PC-3 (cell line): ENCODE measurements around the gene FGD5. TPM values are rescaled to one million over a fixed set of nuclear protein-coding genes. Genes with fewer than 3 reads are reported as not detected.

ENCODE experiments used
- ATAC-seq: fragments of 200-7000 bp; cut with Tn5 transposase; 2 replicates; pipeline ENCODE4 v1.9.1; 2020; ENCODE audit warnings: mild to moderate bottlenecking, moderate library complexity
- BruUV-seq: library from RNA; stranded (reverse); fragments of 400-500 nt; replicated peaks from 2 replicates; lab custom pipeline; 2021; lab: Mats Ljungman, UMichigan
- CTCF ChIA-PET: fragments of 300-600 bp; sonication (Branson Sonifier 250); formaldehyde crosslinking; loops from one replicate; lab custom pipeline; 2022; ENCODE audit warnings: antibody characterized with exemption; lab: Charles Lee
- POLR2A ChIA-PET: fragments of 300-600 bp; sonication (Branson Sonifier 250); formaldehyde crosslinking; loops from one replicate; lab custom pipeline; 2022; ENCODE audit warnings: antibody characterized with exemption; ENCODE audit not compliant: unreplicated experiment; lab: Charles Lee
- DNase-seq: peaks from one replicate; pipeline ENCODE4 v3.0.0-alpha.2; 2015
- H2AFZ ChIP-seq: fragments of 300-600 bp; sonication (generic); 2 replicates; pipeline ENCODE4 v1.6.0; 2016; ENCODE audit warnings: antibody characterized with exemption, low read length
- H3F3A ChIP-seq: fragments of 300-600 bp; sonication (generic); one replicate; pipeline ENCODE4 v1.6.0; 2017; ENCODE audit warnings: antibody characterized with exemption, low read length, control low read depth, mild to moderate bottlenecking; ENCODE audit not compliant: unreplicated experiment
- H3K27ac ChIP-seq: fragments of 300-600 bp; sonication (generic); 2 replicates; pipeline ENCODE4 v1.5.1; 2016; ENCODE audit warnings: mild to moderate bottlenecking, low read length
- H3K27me3 ChIP-seq: fragments of 300-600 bp; sonication (generic); 2 replicates; pipeline ENCODE4 v1.6.1; 2016; ENCODE audit warnings: low read length, mixed read lengths
- H3K36me3 ChIP-seq: fragments of 300-600 bp; sonication (generic); 2 replicates; pipeline ENCODE4 v1.6.1; 2016; ENCODE audit warnings: low read depth, mixed run types, low read length, mixed read lengths
- H3K4me1 ChIP-seq: fragments of 300-600 bp; sonication (generic); 2 replicates; pipeline ENCODE4 v1.5.1; 2016; ENCODE audit warnings: low read length; ENCODE audit not compliant: insufficient read depth
- H3K4me2 ChIP-seq: fragments of 300-600 bp; sonication (generic); 2 replicates; pipeline ENCODE4 v1.6.0; 2016; ENCODE audit warnings: low read length
- H3K4me3 ChIP-seq: fragments of 300-600 bp; sonication (generic); 2 replicates; pipeline ENCODE4 v1.5.1; 2016; ENCODE audit warnings: mild to moderate bottlenecking, low read length, mixed read lengths
- H3K79me2 ChIP-seq: fragments of 300-600 bp; sonication (generic); 2 replicates; pipeline ENCODE4 v1.6.1; 2017; ENCODE audit warnings: low read length, mixed read lengths
- H3K9ac ChIP-seq: fragments of 300-600 bp; sonication (generic); 2 replicates; pipeline ENCODE4 v1.6.0; 2016; ENCODE audit warnings: mild to moderate bottlenecking, low read length
- H3K9me2 ChIP-seq: fragments of 300-600 bp; sonication (generic); replicated peaks from 2 replicates; pipeline ENCODE4 v1.6.1; 2016; ENCODE audit warnings: mixed run types, low read length, mixed read lengths
- H3K9me3 ChIP-seq: fragments of 300-600 bp; sonication (generic); 2 replicates; pipeline ENCODE4 v1.6.1; 2016; ENCODE audit warnings: low read length, mixed read lengths
- H4K20me1 ChIP-seq: fragments of 300-600 bp; sonication (generic); 2 replicates; pipeline ENCODE4 v1.6.1; 2016; ENCODE audit warnings: low read length, mixed read lengths
- CTCF ChIP-seq: fragments of 300-600 bp; sonication (generic); conservative IDR thresholded peaks from 2 replicates; pipeline ENCODE4 v1.5.1; 2017; ENCODE audit warnings: antibody characterized with exemption, low read depth, mild to moderate bottlenecking, low read length
- EZH2 ChIP-seq: fragments of 300-600 bp; sonication (generic); IDR thresholded peaks from one replicate; pipeline ENCODE4 v1.6.1; 2017; ENCODE audit warnings: antibody characterized with exemption, mild to moderate bottlenecking, low read length; ENCODE audit not compliant: unreplicated experiment
- EZH2phosphoT487 ChIP-seq: fragments of 300-600 bp; sonication (generic); IDR thresholded peaks from 2 replicates; pipeline ENCODE4 v1.6.1; 2018; ENCODE audit warnings: mild to moderate bottlenecking, antibody characterized with exemption, low read length, borderline replicate concordance
- intact Hi-C: fragments of 100-400 bp; cut with micrococcal nuclease; formaldehyde crosslinking; loops from 2 replicates; pipeline ENCODE4 v1.9.0; 2023
- total RNA-seq: library from RNA; depleted of rRNA; stranded (reverse); fragments of >200 nt; gene quantifications from 2 replicates; pipeline ENCODE4 v1.2.3, GENCODE V29; 2014

The FGD5 gene
- total RNA-seq, 1 experiment from 2014 or later = not detected

GRCh38 chr3:14909250-14909649, 90.5 kb downstream of the FGD5 start:
- H3K27me3 ChIP-seq = peaks cover 74% of the 10 kb centered on the region
- no peak for TF ChIP-seq EZH2phosphoT487
- TF ChIP-seq EZH2 = no peak
- no peak for TF ChIP-seq CTCF
- no peak overlapping the region for H3K4me3 ChIP-seq
- ChIA-PET CTCF (interaction anchor here (0.6 kb wide), 1 partner anchor 235 kb away, joined by 3 read pairs; no protein-coding TSS in a partner anchor), POLR2A (no interaction called here)
- H3K4me2 ChIP-seq = no peak overlapping the region
- 0 out of 2 replicates have a peak, but pooled peaks cover 3% of the 10 kb centered on the region for H4K20me1 ChIP-seq
- H3K79me2 ChIP-seq = no peaks in the 10 kb centered on the region
- 0 out of 2 replicates have a peak, but pooled peaks cover 4% of the 10 kb centered on the region for H3K9me3 ChIP-seq
- no TSS peak for BruUV-seq
- H2AFZ ChIP-seq = no peak overlapping the region
- no peak for ATAC-seq
- H3K36me3 ChIP-seq = no peaks in the 10 kb centered on the region
- no peaks in the 10 kb centered on the region for H3K4me1 ChIP-seq
- intact Hi-C loops = loop anchor here (1.0 kb wide), 1 partner anchor 32 kb away; no protein-coding TSS in a partner anchor
- H3K27ac ChIP-seq = no peak overlapping the region
- H3K9ac ChIP-seq = no peak overlapping the region
- no peaks in the 10 kb centered on the region for H3K9me2 ChIP-seq
- no peaks in the 10 kb centered on the region for H3F3A ChIP-seq
- no peak for DNase-seq

GRCh38 chr3:14911651-14912050, 92.9 kb downstream of the FGD5 start:
- Histone ChIP-seq H3K9ac (no peak overlapping the region), H3K36me3 (no peaks in the 10 kb centered on the region), H3K9me2 (no peaks in the 10 kb centered on the region), H3K4me1 (no peaks in the 10 kb centered on the region), H3K79me2 (no peaks in the 10 kb centered on the region), H4K20me1 (0 out of 2 replicates have a peak, but pooled peaks cover 3% of the 10 kb centered on the region), H3K4me3 (no peak overlapping the region), H3K9me3 (no peaks in the 10 kb centered on the region), H3F3A (no peaks in the 10 kb centered on the region), H3K27ac (no peak overlapping the region), H3K4me2 (no peak overlapping the region), H3K27me3 (peaks cover 74% of the 10 kb centered on the region), H2AFZ (no peak overlapping the region)
- BruUV-seq = no TSS peak
- intact Hi-C loops = no loop called here
- POLR2A ChIA-PET = no interaction called here
- CTCF ChIA-PET = no interaction called here
- ATAC-seq (no peak), DNase-seq (no peak)
- no peak for TF ChIP-seq EZH2

GRCh38 chr3:14913071-14913925, 94.5 kb downstream of the FGD5 start:
- no peak for ATAC-seq
- no peaks in the 10 kb centered on the region for H4K20me1 ChIP-seq
- BruUV-seq = no TSS peak
- no peak overlapping the region for H3K27ac ChIP-seq
- ChIA-PET POLR2A (no interaction called here), CTCF (no interaction called here)
- TF ChIP-seq EZH2phosphoT487 (no peak), CTCF (no peak), EZH2 (no peak)
- H3K4me2 ChIP-seq = no peak overlapping the region
- peaks cover 74% of the 10 kb centered on the region for H3K27me3 ChIP-seq
- intact Hi-C loops = no loop called here
- H3K9ac ChIP-seq = no peak overlapping the region
- H3K79me2 ChIP-seq = no peaks in the 10 kb centered on the region
- no peaks in the 10 kb centered on the region for H3F3A ChIP-seq
- no peak overlapping the region for H3K4me3 ChIP-seq
- H3K4me1 ChIP-seq = no peaks in the 10 kb centered on the region
- no peaks in the 10 kb centered on the region for H3K9me3 ChIP-seq
- H3K9me2 ChIP-seq = no peaks in the 10 kb centered on the region
- no peak for DNase-seq
- no peaks in the 10 kb centered on the region for H3K36me3 ChIP-seq
- no peak overlapping the region for H2AFZ ChIP-seq
